Coronary artery (tissue), 2 donors: Measurements from ENCODE around the gene RBM33.

ENCODE experiments used
- DNase-seq: peaks from one replicate; pipeline ENCODE4 v3.0.0-alpha.2; 2017; ENCODE audit warnings: low spot score
- H3K27ac ChIP-seq, 2 donors: fragments of 200-600 bp; sonication (generic); one replicate each; pipeline ENCODE4 v1.5.1; 2016 to 2019
- H3K4me3 ChIP-seq: fragments of 200-600 bp; sonication (generic); 2 replicates; pipeline ENCODE4 v1.5.1; 2016; ENCODE audit warnings: mild to moderate bottlenecking, moderate library complexity
- TF ChIP-seq, protein P1 (sequence below): fragments of 200-600 bp; sonication (generic); IDR thresholded peaks from one replicate; pipeline ENCODE4 v1.5.1; 2019; ENCODE audit warnings: antibody characterized with exemption

RBM33 gene

DNA sequence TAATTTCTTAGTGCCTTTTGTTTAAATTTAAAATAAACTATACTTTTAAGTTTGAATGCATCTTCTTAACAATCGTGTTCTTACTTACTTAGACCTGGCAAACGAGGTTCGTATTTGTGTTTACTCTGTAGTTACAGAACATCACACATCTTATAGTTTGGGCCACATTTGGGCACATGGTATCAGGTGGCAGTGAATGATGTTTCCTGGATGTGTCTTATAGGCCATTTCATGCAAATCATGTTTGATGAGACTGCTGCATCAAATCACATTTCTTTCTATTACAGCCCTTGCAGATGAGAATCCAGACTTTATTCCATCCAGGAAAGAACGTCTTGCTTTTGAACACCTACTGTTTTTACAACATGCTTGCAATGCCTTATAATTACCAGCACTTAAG, 78.5 kb downstream of the RBM33 start:
- TF ChIP-seq, protein P1, sequence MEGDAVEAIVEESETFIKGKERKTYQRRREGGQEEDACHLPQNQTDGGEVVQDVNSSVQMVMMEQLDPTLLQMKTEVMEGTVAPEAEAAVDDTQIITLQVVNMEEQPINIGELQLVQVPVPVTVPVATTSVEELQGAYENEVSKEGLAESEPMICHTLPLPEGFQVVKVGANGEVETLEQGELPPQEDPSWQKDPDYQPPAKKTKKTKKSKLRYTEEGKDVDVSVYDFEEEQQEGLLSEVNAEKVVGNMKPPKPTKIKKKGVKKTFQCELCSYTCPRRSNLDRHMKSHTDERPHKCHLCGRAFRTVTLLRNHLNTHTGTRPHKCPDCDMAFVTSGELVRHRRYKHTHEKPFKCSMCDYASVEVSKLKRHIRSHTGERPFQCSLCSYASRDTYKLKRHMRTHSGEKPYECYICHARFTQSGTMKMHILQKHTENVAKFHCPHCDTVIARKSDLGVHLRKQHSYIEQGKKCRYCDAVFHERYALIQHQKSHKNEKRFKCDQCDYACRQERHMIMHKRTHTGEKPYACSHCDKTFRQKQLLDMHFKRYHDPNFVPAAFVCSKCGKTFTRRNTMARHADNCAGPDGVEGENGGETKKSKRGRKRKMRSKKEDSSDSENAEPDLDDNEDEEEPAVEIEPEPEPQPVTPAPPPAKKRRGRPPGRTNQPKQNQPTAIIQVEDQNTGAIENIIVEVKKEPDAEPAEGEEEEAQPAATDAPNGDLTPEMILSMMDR, result no peak
- no peak overlapping the region for H3K4me3 ChIP-seq
- no peak overlapping the region for H3K27ac ChIP-seq
- DNase-seq, result no peak

DNA sequence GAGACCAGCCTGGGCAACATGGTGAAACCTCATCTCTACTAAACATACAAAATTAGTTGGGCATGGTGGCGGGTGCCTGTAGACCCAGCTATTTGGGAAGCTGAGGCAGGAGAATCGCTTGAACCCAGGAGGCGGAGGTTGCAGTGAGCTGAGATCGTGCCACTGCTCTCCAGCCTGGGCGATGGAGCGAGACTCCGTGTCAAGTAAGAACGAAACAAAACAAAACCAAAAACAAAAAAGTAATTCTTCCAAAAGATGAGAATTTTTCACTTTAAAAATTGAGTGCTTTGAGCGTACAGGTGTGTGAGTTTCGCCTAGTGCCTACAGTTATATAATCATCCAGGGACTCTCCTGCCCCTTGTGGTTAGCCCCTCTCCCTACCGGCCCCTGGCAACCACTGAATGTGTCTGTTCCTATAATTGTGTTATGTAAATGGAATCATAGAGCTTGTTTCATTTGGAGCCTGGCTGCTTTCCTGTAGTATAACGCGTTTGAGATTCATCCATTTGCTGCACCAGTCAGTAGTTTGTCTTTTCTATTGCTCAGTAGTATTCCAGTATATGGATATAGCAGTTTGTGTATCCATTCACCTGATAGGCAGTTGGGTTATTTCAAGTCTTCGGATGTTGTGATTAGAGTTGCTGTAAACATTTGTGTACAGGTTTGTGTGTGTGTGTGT, 80.0 kb downstream of the RBM33 start:
- Histone ChIP-seq H3K27ac (no peak overlapping the region), H3K4me3 (no peak overlapping the region)
- TF ChIP-seq, protein P1, result no peak
- no peak for DNase-seq

DNA sequence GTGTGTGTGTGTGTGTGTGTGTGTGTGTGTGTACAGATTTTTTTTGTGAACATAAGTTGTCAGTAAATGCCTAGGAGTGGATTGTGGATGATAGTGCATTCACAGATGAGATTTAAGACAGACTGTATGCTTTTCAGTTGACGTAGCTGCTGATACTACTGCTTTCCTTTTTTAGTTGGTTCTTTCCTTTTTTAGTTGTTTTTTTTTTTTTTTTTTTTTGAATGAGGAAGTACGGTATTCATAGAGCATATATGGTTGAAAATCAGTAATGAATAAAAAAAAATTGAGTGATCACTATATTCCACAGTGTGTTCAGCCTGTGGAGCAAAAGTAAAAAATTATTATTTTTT, 80.5 kb downstream of the RBM33 start:
- no peak overlapping the region for H3K4me3 ChIP-seq
- TF ChIP-seq, protein P1, result no peak
- no peak for DNase-seq
- no peak overlapping the region for H3K27ac ChIP-seq

DNA sequence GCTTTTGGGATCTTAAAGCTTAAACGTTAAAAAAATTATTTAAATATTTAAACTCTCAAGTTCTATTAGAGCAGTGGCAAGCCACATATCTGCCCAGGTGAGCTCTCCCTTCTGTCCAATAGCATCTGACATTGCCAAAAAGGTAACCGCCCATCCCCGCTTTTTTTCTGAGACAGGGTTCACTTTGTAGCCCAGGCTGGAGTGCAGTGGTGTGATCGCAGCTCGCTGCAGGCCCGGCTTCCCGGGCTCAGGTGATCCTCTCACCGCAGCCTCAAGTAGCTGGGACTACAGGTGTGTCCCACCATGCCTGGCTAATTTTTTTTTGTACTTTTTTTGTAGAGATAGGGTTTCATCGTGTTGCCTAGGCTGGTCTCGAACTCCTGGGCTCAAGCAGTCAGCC, 83.2 kb downstream of the RBM33 start:
- H3K27ac ChIP-seq, result no peak overlapping the region
- no peak overlapping the region for H3K4me3 ChIP-seq
- TF ChIP-seq, protein P1, result no peak
- DNase-seq, result no peak

DNA sequence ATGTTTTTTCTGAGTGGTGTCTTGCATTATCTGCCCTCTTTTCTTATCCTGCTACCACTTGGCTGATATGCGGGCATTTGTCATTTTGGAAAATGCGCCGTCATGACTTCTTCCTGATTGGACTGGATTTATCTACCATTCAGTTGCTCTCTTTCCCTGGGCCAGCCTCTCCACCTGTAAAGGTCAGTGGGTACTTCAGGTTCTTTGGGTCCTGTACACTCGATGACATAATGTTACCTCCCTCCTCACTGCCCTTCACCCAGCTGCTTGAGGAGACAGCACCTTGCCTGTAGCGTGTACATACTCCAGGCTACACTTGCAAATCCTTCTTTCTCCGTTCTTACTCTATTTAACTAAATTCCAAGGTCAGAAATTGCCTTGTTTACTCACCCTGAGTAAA, 83.7 kb downstream of the RBM33 start:
- Histone ChIP-seq H3K4me3 (no peak overlapping the region), H3K27ac (no peak overlapping the region)
- TF ChIP-seq, protein P1, result no peak
- no peak for DNase-seq

DNA sequence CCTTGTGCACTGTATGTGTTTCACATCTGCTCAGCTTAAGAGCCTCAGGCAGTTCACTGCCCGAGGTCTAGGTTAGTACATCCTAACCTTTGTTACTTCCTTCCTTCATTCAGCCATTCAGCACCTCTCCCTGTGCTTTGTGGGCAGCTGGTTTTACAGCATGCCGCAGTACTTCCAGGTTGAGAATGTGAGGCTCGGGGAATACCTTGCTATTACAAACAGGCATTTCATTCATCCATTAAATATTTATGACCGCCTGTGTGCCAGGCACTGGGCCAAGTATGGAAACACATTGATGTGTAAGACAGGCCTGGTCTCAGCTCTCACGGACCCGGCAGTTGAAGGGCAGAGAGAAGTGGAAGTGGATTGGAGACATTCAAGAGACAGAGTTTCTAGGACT, 85.4 kb downstream of the RBM33 start:
- no peak overlapping the region for H3K27ac ChIP-seq
- TF ChIP-seq, protein P1, result no peak
- H3K4me3 ChIP-seq, result no peak overlapping the region
- no peak for DNase-seq

DNA sequence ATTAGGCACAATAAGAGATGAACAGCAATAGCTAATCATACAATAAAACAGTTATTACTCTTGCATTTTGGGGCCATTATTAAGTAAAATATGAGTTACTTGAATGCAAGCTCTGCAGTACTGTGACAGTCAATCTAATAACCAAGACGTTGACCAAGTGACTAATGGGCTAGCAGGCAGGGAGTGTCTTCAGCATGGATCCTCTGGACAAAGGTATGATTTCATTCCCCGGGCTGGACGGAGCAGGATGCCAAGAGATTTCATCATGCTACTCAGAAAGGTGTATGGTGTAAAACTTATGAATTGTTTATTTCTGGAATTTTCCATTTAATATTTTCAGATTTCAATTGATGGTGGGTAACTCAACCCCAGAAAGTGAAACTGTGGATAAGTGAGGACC, 86.9 kb downstream of the RBM33 start:
- no peak overlapping the region for H3K27ac ChIP-seq
- no peak overlapping the region for H3K4me3 ChIP-seq
- TF ChIP-seq, protein P1, result no peak
- DNase-seq, result no peak
